Measurements from ENCODE around the gene LRG1.

GRCh38 chr19:4497770-4498389 lies 42.0 kb downstream of the LRG1 start:
- TF ChIP-seq EZH2phosphoT487 (IDR thresholded peaks at IDR 0.05; ENCODE audit: low read depth) (no peak), CTCF (IDR thresholded peaks at IDR 0.05; ENCODE audit: low read depth, low read length) (no peak)

All from OCI-LY3 (cell line).